ENCODE data around the gene CST9. TPM values are rescaled to one million over a fixed set of nuclear protein-coding genes. Genes with fewer than 3 reads are reported as not detected.

Gene CST9
- total and polyA plus RNA-seq, 10 of the 15 experiments (the other 5 are each of a cell fraction or from before 2014, with no cell fraction given) = not detected

GRCh38 chr20:23554401-23554800, 51.3 kb downstream of the CST9 start:
- RAD21 ChIA-PET (ENCODE audit: unreplicated experiment) = no interaction called here
- SMC1A ChIA-PET (ENCODE audit: uncharacterized antibody, unreplicated experiment) = no interaction called here
- Histone ChIP-seq H3K4me2 (ENCODE audit: control insufficient read depth, insufficient read depth) (no peak overlapping the region), H3K9ac (ENCODE audit: control insufficient read depth, insufficient read depth, low read length) (no peak overlapping the region), H2AFZ (ENCODE audit: control insufficient read depth, low read depth, low read length) (no peak overlapping the region), H3K9me3 (replicated peaks; ENCODE audit: control insufficient read depth, insufficient read depth, low read length) (no peaks in the 10 kb centered on the region), H3K4me3 (no peak overlapping the region), H3K4me1 (ENCODE audit: control insufficient read depth, insufficient read depth, low read length) (no peaks in the 10 kb centered on the region), H3K27me3 (replicated peaks in 1 of 2; ENCODE audit: control insufficient read depth in 2 of 2, insufficient read depth in 2 of 2, low read length in 1 of 2) (no peaks in the 10 kb centered on the region), H4K20me1 (ENCODE audit: control insufficient read depth, insufficient read depth) (no peaks in the 10 kb centered on the region), H3K79me2 (ENCODE audit: control insufficient read depth, insufficient read depth, low read length) (no peaks in the 10 kb centered on the region), H3K36me3 (ENCODE audit: control insufficient read depth in 2 of 2, insufficient read depth in 2 of 2, low read length in 1 of 2) (no peaks in the 10 kb centered on the region), H3K27ac (ENCODE audit: control insufficient read depth, insufficient read depth) (no peak overlapping the region)
- WGBS (ENCODE audit: insufficient coverage, insufficient replicate concordance, low lambda C conversion rate, missing lambda C conversion rate) = 0% methylated on average over 1 of the region's 1 CpG
- POLR2A ChIA-PET = interaction anchor here (0.6 kb wide), 1 partner anchor 607 kb away, joined by 3 read pairs; no protein-coding TSS in a partner anchor
- ATAC-seq (no peak), DNase-seq (ENCODE audit: low read depth, low spot score) (no peak), FAIRE-seq (no peak)
- BruUV-seq (replicated peaks) = no TSS peak
- TF ChIP-seq CBX3 (IDR thresholded peaks at IDR 0.05; ENCODE audit: borderline replicate concordance, low read depth) (no peak), ATF3 (IDR thresholded peaks at IDR 0.05; ENCODE audit: borderline replicate concordance, extremely low read depth, low read depth, low read length) (no peak)
- in situ Hi-C loops (cut with MboI) = no loop called here
- intact Hi-C loops (cut with micrococcal nuclease; ENCODE audit: unreplicated experiment) = no loop called here
- CTCF ChIA-PET = no interaction called here

Other genes with a start within 250 kb of the CST9 start
Only the 7 nearest of the 10 such genes appear.
- not detected in 2 replicates for gene CSTL1, start 166.2 kb downstream of the CST9 start, total RNA-seq (2014; rRNA removed)
- gene CSTL1, start 166.2 kb downstream of the CST9 start, total RNA-seq (2014; rRNA removed; fragmentation: Illumina TruSeq; extraction: Trizol) = not detected in 2 replicates
- not detected in 2 replicates for gene CSTL1, start 166.2 kb downstream of the CST9 start, total RNA-seq (2021)
- not detected in 2 replicates for gene CSTL1, start 166.2 kb downstream of the CST9 start, polyA plus RNA-seq (2011; rRNA removed)
- not detected in 2 replicates for gene CSTL1, start 166.2 kb downstream of the CST9 start, polyA plus RNA-seq (2014; fragmentation: Illumina TruSeq; extraction: Trizol)
- gene CSTL1, start 166.2 kb downstream of the CST9 start, polyA plus RNA-seq (2014; fragmentation: Nextera tagmentation; extraction: Ambion mirVana) = not detected
- not detected in 2 replicates for gene CSTL1, start 166.2 kb downstream of the CST9 start, polyA plus RNA-seq (2014; rRNA removed)
- gene CSTL1, start 166.2 kb downstream of the CST9 start, polyA plus RNA-seq (2016; fragmentation: Nextera tagmentation; extraction: Ambion mirVana) = not detected
- gene CST11, start 153.0 kb downstream of the CST9 start, total RNA-seq (2014; rRNA removed) = not detected in 2 replicates
- gene CST11, start 153.0 kb downstream of the CST9 start, total RNA-seq (2014; rRNA removed; fragmentation: Illumina TruSeq; extraction: Trizol) = not detected in 2 replicates
- gene CST11, start 153.0 kb downstream of the CST9 start, total RNA-seq (2021) = not detected in 2 replicates
- 0.33 and 0.35 TPM in 2 replicates for gene CST11, start 153.0 kb downstream of the CST9 start, polyA plus RNA-seq (2011; rRNA removed)
- gene CST11, start 153.0 kb downstream of the CST9 start, polyA plus RNA-seq (2014; fragmentation: Illumina TruSeq; extraction: Trizol) = not detected in 2 replicates
- not detected for gene CST11, start 153.0 kb downstream of the CST9 start, polyA plus RNA-seq (2014; fragmentation: Nextera tagmentation; extraction: Ambion mirVana)
- gene CST11, start 153.0 kb downstream of the CST9 start, polyA plus RNA-seq (2014; rRNA removed) = not detected in 2 replicates
- gene CST11, start 153.0 kb downstream of the CST9 start, polyA plus RNA-seq (2016; fragmentation: Nextera tagmentation; extraction: Ambion mirVana) = not detected
- gene CST8, start 114.8 kb downstream of the CST9 start, total RNA-seq (2014; rRNA removed) = not detected in 2 replicates
- not detected in 2 replicates for gene CST8, start 114.8 kb downstream of the CST9 start, total RNA-seq (2014; rRNA removed; fragmentation: Illumina TruSeq; extraction: Trizol)
- gene CST8, start 114.8 kb downstream of the CST9 start, total RNA-seq (2021) = not detected in 2 replicates
- not detected in 2 replicates for gene CST8, start 114.8 kb downstream of the CST9 start, polyA plus RNA-seq (2011; rRNA removed)
- not detected in 2 replicates for gene CST8, start 114.8 kb downstream of the CST9 start, polyA plus RNA-seq (2014; fragmentation: Illumina TruSeq; extraction: Trizol)
- not detected for gene CST8, start 114.8 kb downstream of the CST9 start, polyA plus RNA-seq (2014; fragmentation: Nextera tagmentation; extraction: Ambion mirVana)
- gene CST8, start 114.8 kb downstream of the CST9 start, polyA plus RNA-seq (2014; rRNA removed) = not detected in 2 replicates
- not detected for gene CST8, start 114.8 kb downstream of the CST9 start, polyA plus RNA-seq (2016; fragmentation: Nextera tagmentation; extraction: Ambion mirVana)
- gene CST9L, start 37.4 kb downstream of the CST9 start, total RNA-seq (2014; rRNA removed) = not detected in 2 replicates
- not detected in 2 replicates for gene CST9L, start 37.4 kb downstream of the CST9 start, total RNA-seq (2014; rRNA removed; fragmentation: Illumina TruSeq; extraction: Trizol)
- gene CST9L, start 37.4 kb downstream of the CST9 start, total RNA-seq (2021) = not detected in 2 replicates
- gene CST9L, start 37.4 kb downstream of the CST9 start, polyA plus RNA-seq (2011; rRNA removed) = not detected in 2 replicates
- gene CST9L, start 37.4 kb downstream of the CST9 start, polyA plus RNA-seq (2014; fragmentation: Illumina TruSeq; extraction: Trizol) = not detected in 2 replicates
- gene CST9L, start 37.4 kb downstream of the CST9 start, polyA plus RNA-seq (2014; fragmentation: Nextera tagmentation; extraction: Ambion mirVana) = not detected
- gene CST9L, start 37.4 kb downstream of the CST9 start, polyA plus RNA-seq (2014; rRNA removed) = not detected in 2 replicates
- gene CST9L, start 37.4 kb downstream of the CST9 start, polyA plus RNA-seq (2016; fragmentation: Nextera tagmentation; extraction: Ambion mirVana) = not detected
- 54.0 and 74.3 TPM in 2 replicates for gene CST3, start 32.0 kb upstream of the CST9 start, total RNA-seq (2014; rRNA removed)
- 35.1 and 35.5 TPM in 2 replicates for gene CST3, start 32.0 kb upstream of the CST9 start, total RNA-seq (2014; rRNA removed; fragmentation: Illumina TruSeq; extraction: Trizol)
- gene CST3, start 32.0 kb upstream of the CST9 start, total RNA-seq (2021) = 114 and 115 TPM in 2 replicates
- gene CST3, start 32.0 kb upstream of the CST9 start, polyA plus RNA-seq (2011; rRNA removed) = 8.5 and 20.4 TPM in 2 replicates
- 18.6 and 41.3 TPM in 2 replicates for gene CST3, start 32.0 kb upstream of the CST9 start, polyA plus RNA-seq (2014; fragmentation: Illumina TruSeq; extraction: Trizol)
- gene CST3, start 32.0 kb upstream of the CST9 start, polyA plus RNA-seq (2014; fragmentation: Nextera tagmentation; extraction: Ambion mirVana) = 10 to 100 TPM; 11.8 to 22.2 TPM
- gene CST3, start 32.0 kb upstream of the CST9 start, polyA plus RNA-seq (2014; rRNA removed) = 112 and 116 TPM in 2 replicates
- gene CST3, start 32.0 kb upstream of the CST9 start, polyA plus RNA-seq (2016; fragmentation: Nextera tagmentation; extraction: Ambion mirVana) = 100 to 1,000 TPM; 122 to 127 TPM
- gene CST4, start 83.1 kb upstream of the CST9 start, total RNA-seq (2014; rRNA removed) = not detected in 2 replicates
- not detected in 2 replicates for gene CST4, start 83.1 kb upstream of the CST9 start, total RNA-seq (2014; rRNA removed; fragmentation: Illumina TruSeq; extraction: Trizol)
- not detected in 2 replicates for gene CST4, start 83.1 kb upstream of the CST9 start, total RNA-seq (2021)
- not detected in 2 replicates for gene CST4, start 83.1 kb upstream of the CST9 start, polyA plus RNA-seq (2011; rRNA removed)
- not detected in 2 replicates for gene CST4, start 83.1 kb upstream of the CST9 start, polyA plus RNA-seq (2014; fragmentation: Illumina TruSeq; extraction: Trizol)
- gene CST4, start 83.1 kb upstream of the CST9 start, polyA plus RNA-seq (2014; fragmentation: Nextera tagmentation; extraction: Ambion mirVana) = not detected
- not detected in 2 replicates for gene CST4, start 83.1 kb upstream of the CST9 start, polyA plus RNA-seq (2014; rRNA removed)
- not detected for gene CST4, start 83.1 kb upstream of the CST9 start, polyA plus RNA-seq (2016; fragmentation: Nextera tagmentation; extraction: Ambion mirVana)
- not detected in 2 replicates for gene CST1, start 145.0 kb upstream of the CST9 start, total RNA-seq (2014; rRNA removed)
- gene CST1, start 145.0 kb upstream of the CST9 start, total RNA-seq (2014; rRNA removed; fragmentation: Illumina TruSeq; extraction: Trizol) = not detected in 2 replicates
- gene CST1, start 145.0 kb upstream of the CST9 start, total RNA-seq (2021) = not detected in 2 replicates
- not detected in 2 replicates for gene CST1, start 145.0 kb upstream of the CST9 start, polyA plus RNA-seq (2011; rRNA removed)
- gene CST1, start 145.0 kb upstream of the CST9 start, polyA plus RNA-seq (2014; fragmentation: Illumina TruSeq; extraction: Trizol) = not detected in 2 replicates
- gene CST1, start 145.0 kb upstream of the CST9 start, polyA plus RNA-seq (2014; fragmentation: Nextera tagmentation; extraction: Ambion mirVana) = not detected
- gene CST1, start 145.0 kb upstream of the CST9 start, polyA plus RNA-seq (2014; rRNA removed) = not detected in 2 replicates
- gene CST1, start 145.0 kb upstream of the CST9 start, polyA plus RNA-seq (2016; fragmentation: Nextera tagmentation; extraction: Ambion mirVana) = not detected